GM19328 (cell line): ENCODE measurements around the gene NKX2-4.
"Not testable (repeated sequence)": the region's sequence is repeated elsewhere in the genome, so short reads cannot be mapped to it uniquely, and the experiment has no call there.

ENCODE experiments used
- ATAC-seq: cut with Tn5 transposase; IDR thresholded peaks from one replicate; pipeline ENCODE4 v1.9.1; 2021; ENCODE audit warnings: mild to moderate bottlenecking, moderate library complexity; ENCODE audit not compliant: unreplicated experiment

The NKX2-4 gene

DNA sequence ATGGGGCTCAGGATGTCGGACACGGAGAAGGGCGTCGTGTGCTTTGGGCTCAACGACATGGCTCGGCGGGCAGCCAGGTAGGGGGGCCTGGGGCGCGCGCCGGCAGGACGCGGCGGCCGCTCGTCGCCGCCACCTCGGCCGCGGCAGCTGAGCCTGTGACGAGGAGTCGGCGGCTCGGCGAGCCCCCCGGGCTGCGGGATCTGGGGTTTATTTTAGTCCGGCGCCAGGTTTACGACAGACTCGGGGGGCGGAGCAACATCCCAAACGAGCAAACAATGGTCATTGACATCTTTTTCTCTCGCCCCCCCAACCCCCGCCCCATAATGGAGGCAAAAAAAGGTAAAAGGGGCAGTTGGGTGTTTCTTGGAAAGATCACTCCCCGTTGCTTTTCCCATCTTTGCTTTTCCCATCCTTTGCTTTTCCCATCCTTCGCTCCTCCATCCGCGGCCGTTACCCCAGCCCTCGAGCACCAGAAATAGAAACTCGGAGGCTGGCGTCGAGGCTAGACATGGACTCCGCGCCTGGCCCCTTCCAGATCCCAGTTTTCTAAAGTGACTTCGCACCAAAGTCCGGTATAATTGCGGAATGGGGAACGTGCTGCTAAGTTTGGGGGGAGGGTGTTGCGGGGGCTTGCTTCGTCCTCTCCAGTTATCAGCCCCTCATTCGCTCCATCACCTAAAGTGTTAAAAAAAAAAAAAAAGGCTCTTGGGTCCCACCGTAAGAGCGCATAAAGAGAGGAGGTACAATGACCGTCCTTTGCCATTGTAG is at the start of gene NKX2-4:
Gene NKX2-4, minus strand, starts transcription at position 186 of the 768 bp plus-strand sequence. Its CDS starts 127 bp downstream, at position 59.
- ATAC-seq = no peak

DNA sequence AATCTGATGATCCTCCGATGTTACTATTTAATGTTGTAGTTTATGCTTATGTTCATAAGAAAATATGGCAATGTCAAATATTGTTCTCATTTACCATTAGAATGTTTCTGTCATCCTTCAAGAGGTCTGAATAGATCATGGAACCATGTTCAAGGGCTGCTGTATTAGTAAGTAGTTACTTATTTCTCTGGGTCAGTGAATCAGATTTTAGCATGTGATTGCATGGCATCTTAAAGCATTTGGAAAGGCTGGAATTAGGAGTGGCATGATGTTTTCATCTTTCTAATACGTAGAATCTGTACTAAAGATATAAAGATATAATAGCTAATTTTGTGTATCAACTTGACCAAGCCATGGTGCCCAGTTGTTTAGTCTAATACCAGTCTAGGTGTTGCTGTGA is 40.5 kb upstream of the NKX2-4 start:
- ATAC-seq = no peak

DNA sequence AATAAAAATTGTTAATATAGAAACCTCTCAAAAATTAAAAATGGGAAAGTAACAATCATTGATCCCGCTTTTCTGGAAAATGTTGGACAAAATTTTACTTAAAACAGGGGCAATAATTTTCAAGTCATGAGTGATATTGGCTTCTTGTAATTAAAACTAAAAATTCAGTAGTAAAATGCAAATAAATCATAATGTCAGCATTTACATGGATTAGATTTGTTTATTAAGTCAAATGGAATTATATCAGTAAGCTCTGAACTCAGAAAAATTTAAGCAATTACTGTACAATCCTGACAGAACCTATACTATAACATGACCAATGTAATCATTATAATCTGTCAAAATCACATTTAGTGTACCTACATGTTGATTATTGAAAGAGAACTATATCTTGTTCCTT is 39.9 kb upstream of the NKX2-4 start:
- ATAC-seq = no peak

DNA sequence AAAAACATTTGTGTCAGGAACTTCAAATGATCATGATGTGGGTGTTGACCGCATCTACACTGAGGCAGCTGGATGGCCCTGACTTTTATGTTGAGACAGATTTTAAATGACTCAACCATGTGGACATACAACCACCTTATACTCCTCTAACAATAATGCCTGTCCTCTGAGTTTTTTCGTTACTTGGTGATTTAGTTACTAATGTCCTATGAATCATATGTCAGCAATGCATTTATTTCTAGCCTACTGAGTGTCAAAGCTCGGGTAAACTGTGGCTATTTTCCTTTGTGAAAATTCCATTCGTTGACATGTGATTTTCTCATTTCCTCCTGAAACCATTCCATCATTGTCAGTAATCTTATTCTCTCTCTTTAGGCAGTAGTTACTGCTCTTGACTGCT is 38.9 kb upstream of the NKX2-4 start:
- ATAC-seq = no peak

- ATAC-seq = no peak
Measured at GRCh38 chr20:21435576-21435975, 38.2 kb upstream of the NKX2-4 start.

- no peak for ATAC-seq
Measured at GRCh38 chr20:21433329-21433890, 36.1 kb upstream of the NKX2-4 start.

DNA sequence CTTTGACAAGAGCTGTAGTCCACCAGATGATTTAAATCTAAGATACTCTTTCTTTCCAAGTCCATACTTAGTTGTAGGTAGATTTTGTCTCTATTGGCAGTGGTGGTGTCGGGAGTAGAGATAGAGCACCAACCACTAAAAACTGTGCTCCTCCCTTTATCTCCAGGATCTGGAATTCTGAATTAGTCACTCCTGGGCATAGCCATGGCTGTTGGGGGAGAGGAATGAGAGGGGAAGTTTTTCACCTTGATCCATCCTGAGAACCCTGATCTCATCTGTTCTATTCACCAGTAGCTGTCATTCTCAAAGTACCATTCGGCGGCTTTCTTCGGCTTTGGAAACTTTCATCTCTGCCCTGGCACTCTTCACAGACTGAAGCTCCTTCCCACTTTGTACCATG is 35.6 kb upstream of the NKX2-4 start:
- ATAC-seq = no peak

DNA sequence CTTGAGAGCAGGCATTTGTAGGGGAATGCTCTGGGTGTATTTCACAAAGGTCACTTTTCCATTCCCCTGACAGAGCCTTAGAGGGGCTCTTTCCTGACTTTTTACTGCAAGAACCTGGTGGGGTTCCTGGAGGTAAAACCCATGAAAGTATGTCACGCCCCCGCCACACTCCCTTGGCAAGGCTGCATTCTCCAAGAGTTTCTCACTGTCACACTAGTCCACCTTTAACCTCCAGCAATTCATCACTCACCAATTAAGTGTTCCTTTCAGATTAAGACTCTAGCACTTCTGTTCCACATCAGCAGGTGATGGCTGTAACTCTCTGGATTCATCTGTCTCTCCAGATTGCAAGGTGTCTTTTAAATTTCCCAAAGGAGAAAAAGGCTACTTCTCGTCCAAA is 32.7 kb upstream of the NKX2-4 start:
- no peak for ATAC-seq

DNA sequence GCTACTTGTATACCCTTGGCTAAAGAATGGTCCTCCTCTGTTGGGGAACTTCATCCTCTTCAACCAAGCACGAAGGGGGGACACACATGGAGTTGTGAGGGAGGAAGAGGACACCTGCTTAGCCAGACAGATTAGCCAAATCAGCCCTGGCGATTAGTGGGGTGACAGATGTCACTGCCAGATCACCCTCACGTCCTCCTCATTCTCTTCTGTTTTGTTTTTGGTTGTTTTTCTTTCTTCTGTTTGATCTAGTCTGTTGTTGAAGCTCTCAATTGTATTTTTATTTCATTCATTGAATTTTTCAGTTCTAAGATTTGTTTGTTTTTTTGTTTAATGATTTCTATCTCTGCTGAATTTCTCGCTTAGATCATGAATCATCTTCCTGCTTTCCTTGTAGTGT is 27.5 kb upstream of the NKX2-4 start:
- ATAC-seq = no peak

GRCh38 chr20:21423712-21424111 is 26.4 kb upstream of the NKX2-4 start:
- ATAC-seq = not testable (repeated sequence)

DNA sequence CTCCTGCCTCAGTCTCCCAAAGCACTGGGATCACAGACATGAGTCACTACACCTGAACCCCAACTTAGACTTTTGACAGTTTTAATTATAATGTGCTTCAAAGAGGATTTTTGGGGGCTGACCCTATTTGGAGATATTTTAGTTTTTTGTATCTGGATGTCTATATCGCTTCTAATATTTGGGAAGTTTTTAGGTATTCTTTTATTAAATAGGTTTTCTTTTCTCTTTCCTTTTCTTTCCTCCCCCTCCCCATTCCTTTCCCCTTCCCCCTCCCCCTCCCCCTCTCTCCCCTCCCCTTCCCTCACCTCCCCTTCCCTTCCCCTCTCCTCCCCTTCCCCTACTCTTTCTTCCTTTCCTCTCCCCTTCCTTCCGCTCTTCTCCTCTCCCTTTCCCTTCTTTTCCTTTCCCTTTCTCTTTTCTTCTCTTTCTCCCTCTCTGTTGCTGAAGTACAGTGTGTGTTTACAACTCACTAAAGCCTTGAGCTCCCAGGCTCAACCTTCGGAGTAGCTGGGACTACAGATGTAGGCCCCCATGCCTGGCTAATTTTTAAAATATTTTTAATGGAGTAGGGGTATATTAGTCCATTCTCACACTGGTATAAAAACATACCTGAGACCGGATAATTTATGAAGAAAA is 24.4 kb upstream of the NKX2-4 start:
- no peak for ATAC-seq

DNA sequence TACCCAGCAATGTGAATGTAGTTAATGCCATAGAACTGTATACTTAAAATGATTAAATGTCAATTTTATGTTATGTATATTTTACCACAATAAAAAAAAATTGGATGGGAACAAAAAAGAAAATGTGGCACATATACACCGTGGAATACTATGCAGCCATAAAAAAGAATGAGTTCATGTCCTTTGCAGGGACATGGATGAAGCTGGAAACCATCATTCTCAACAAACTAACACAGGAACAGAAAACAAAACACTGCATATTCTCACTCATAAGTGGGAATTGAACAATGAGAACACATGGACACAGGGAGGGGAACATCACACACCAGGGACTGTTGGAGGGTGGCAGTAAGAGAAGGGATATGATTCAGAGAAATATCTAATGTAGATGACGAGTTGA is 21.8 kb upstream of the NKX2-4 start:
- ATAC-seq = not testable (repeated sequence)

- ATAC-seq = not testable (repeated sequence)
Measured at GRCh38 chr20:21413996-21414395, 16.7 kb upstream of the NKX2-4 start.

GRCh38 chr20:21411725-21412124 is 14.4 kb upstream of the NKX2-4 start:
- ATAC-seq = no peak

GRCh38 chr20:21399005-21399475 is 1.7 kb upstream of the NKX2-4 start:
- no peak for ATAC-seq

DNA sequence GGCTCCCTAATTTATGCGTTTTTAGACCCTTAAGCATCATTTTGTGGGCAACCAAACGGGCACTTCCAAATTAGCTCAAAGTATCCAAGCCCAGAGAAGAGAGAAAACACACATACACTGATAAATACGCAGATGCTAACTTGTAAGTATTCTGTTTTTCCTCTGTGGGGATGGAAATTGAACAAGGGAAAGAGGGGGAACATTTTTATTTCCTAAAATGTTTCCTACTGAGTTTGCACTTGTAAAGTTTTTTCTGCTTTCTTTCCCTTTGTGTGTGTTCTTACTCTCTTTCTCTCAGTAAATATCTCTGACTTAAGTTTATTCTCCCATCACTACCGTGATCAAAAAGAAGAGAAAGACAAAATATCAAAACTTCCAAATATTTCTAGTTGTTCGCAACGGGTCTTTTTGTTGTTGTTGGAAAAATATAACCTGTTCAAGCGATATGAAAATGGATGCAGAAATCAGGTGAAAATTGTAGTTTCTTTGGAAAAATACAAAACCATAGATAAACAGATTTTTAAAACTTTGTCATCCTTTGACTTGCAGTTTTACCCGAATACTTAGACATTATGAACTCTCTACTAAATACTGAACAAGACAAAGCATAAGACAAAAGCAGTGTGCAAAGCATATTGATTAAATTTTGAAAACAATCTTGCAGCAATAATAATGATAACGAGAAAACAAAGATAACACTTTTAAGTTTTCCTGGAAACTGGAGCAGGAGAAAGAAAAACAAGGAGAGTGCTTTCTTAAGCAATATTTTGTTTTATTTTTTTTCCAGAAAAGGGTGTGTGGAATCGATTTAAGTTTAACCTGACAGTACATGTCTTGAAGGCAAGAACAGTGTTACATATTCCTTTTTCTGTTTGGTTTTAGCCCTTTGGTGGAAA is 1.0 kb upstream of the NKX2-4 start:
- no peak for ATAC-seq

DNA sequence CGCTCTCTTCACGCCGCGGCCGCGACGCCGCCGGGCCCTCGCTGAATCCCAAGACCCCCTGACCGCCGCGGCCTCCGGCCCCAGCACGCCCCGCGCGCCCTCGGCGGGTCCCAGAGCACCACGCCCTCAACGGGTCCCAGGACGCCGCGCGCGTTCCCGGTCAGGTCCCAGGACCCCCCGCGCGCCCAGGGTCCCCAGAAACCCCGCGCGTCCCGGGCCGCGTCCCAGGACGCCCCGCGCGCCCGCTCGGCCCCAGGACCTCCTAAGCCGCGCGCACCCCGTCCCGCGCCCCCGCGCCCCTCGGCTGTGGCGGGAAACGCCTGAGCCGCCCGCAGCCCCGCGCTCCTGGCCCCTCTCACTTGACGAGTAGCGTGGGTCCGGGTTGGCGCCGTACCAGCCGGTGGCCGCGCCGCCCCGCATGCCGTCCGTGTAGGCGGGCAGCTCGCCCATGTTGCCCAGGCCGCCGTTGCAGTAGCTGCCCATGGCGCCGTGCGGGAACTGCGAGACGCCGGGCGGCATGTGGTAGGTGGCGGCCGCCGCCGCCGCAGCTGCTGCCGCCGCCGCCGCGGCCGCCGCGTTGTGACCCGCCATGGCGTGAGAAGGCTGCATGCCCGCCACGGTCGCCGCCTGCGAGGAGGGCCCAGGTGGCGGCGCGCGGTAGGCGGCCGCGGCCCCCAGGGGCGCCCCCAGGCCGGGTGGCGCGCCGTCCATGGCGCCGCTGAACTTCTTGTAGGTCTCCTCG is 556 bp downstream of the NKX2-4 start:
- no peak for ATAC-seq

- ATAC-seq = no peak
Measured at GRCh38 chr20:21395666-21396598, 1.4 kb downstream of the NKX2-4 start.

- ATAC-seq = no peak
Measured at GRCh38 chr20:21395051-21395665, 2.2 kb downstream of the NKX2-4 start.
